Gastrocnemius medialis (tissue), 4 donors: ENCODE data around the gene HOTAIR. TPM values are rescaled to one million over a fixed set of nuclear protein-coding genes. Genes with fewer than 3 reads are reported as not detected.

Experiments used
- ATAC-seq, 2 donors: fragments of 150-250 bp; one replicate each; pipeline ENCODE4 v1.9.1; 2016
- DNase-seq, 2 donors: peaks; one replicate each; pipeline ENCODE4 v3.0.0-alpha.2; 2019
- H3K27ac ChIP-seq, 4 donors: fragments of 200-600 bp; sonication (generic); 1 replicate in 1 of 4; 2 replicates in 3 of 4; pipeline ENCODE4 v1.5.1; 2016 to 2018; ENCODE audit warnings: mild to moderate bottlenecking in 2 of 4, moderate library complexity in 1 of 4
- H3K27me3 ChIP-seq, 3 donors: fragments of 200-600 bp; sonication (generic) in 2 of 3; 1 replicate in 1 of 3; 2 replicates in 2 of 3; pipeline versions ENCODE4 v1.5.1 to v1.6.0; 2016 to 2019; ENCODE audit warnings: mild to moderate bottlenecking in 1 of 3, moderate library complexity in 1 of 3
- H3K36me3 ChIP-seq, 2 donors: fragments of 200-600 bp; sonication (generic) in 1 of 2; one replicate each; pipeline ENCODE4 v1.5.1; 2017 to 2018
- H3K4me1 ChIP-seq, 2 donors: fragments of 200-600 bp; sonication (generic) in 1 of 2; one replicate each; pipeline ENCODE4 v1.5.1; 2016 to 2017; ENCODE audit warnings: mild to moderate bottlenecking in 2 of 2
- H3K4me3 ChIP-seq, 4 donors: fragments of 200-600 bp; sonication (generic) in 3 of 4; 1 replicate in 1 of 4; 2 replicates in 3 of 4; pipeline ENCODE4 v1.5.1; 2016 to 2019; ENCODE audit warnings: mild to moderate bottlenecking in 2 of 4
- H3K9me3 ChIP-seq, 3 donors: fragments of 200-600 bp; sonication (generic) in 2 of 3; 1 replicate in 1 of 3; 2 replicates in 2 of 3; pipeline ENCODE4 v1.5.1; 2016 to 2019
- CTCF ChIP-seq, 5 experiments: fragments of 450-650 bp in 3 of 5; fragments of 200-600 bp in 2 of 5; sonication (generic) in 2 of 5; IDR thresholded peaks in 4 of 5; conservative IDR thresholded peaks in 1 of 5; 1 replicate in 4 of 5; 2 replicates in 1 of 5; pipeline ENCODE4 v1.5.1; 2016 to 2019; ENCODE audit warnings: antibody characterized with exemption in 5 of 5, mild to moderate bottlenecking in 3 of 5, moderate library complexity in 3 of 5
- POLR2A ChIP-seq, 2 donors: fragments of 450-650 bp; IDR thresholded peaks; one replicate each; pipeline ENCODE4 v1.6.1; 2017; ENCODE audit warnings: antibody characterized with exemption in 2 of 2, mild to moderate bottlenecking in 2 of 2, moderate library complexity in 2 of 2
- in situ Hi-C, 4 donors: fragments of 200-750 bp; cut with MboI; loops; one replicate each; pipeline versions ENCODE4 v1.15.0 to v1.8.0; 2017; ENCODE audit warnings: low sequenced_read_pairs in 4 of 4
- intact Hi-C: fragments of 100-400 bp; cut with DNase I; formaldehyde crosslinking; loops from one replicate; pipeline ENCODE4 v1.15.1; 2023; ENCODE audit warnings: low total_unique reads
- total RNA-seq, 4 donors: library from RNA; depleted of rRNA; stranded (reverse); fragments of >200 nt; gene quantifications; one replicate each; pipeline versions ENCODE4 v1.1.0 to v1.2.3, GENCODE V29; 2016

The HOTAIR gene
- total RNA-seq, 4 donors from 2014 or later: 0.35 to 0.83 (median 0.56) TPM; not detected in 1

GRCh38 chr12:54000116-54001114, 25.7 kb upstream of the HOTAIR start, which contains the start of gene HOXC9:
HOXC9 (plus strand) TSS chr12:54000161; CDS start chr12:54000189, 28 bp downstream.
- Histone ChIP-seq H3K4me1 (peaks cover 27 to 37% of the 10 kb centered on the region in 2 donors), H3K9me3 (no peaks in the 10 kb centered on the region), H3K36me3 (no peaks in the 10 kb centered on the region), H3K27ac (peak within 1 kb of the TSS; percentile 94 to 100 (median 98)), H3K27me3 (peaks cover 0 to 4% (median 0%) of the 10 kb centered on the region in 3 donors), H3K4me3 (peak within 1 kb of the TSS; percentile 64 to 88 (median 80))
- intact Hi-C loops: no loop called here
- peak; percentile 3 to 8 for ATAC-seq
- TF ChIP-seq CTCF (IDR thresholded peaks at IDR 0.05 in 4 of 5, conservative IDR thresholded peaks at IDR 0.05 in 1 of 5) (no peak), POLR2A (IDR thresholded peaks at IDR 0.05) (peak in 1 of 2 donors; percentile 53)
- DNase-seq: no peak
- in situ Hi-C loops: loop anchor here in 2 of 4 donors (25.0 kb wide), 1 partner anchor 362 kb away; the partner anchor contains the start of gene GPR84 (in 2 of the 2)

- TF ChIP-seq CTCF (IDR thresholded peaks at IDR 0.05 in 4 of 5, conservative IDR thresholded peaks at IDR 0.05 in 1 of 5) (peak in 1 of 5 experiments; percentile 23), POLR2A (IDR thresholded peaks at IDR 0.05) (peak in 1 of 2 donors; percentile 40)
- peak overlapping the region; percentile 64 to 88 (median 80) for H3K4me3 ChIP-seq
- in situ Hi-C loops: loop anchor here (25.0 kb wide), 3 partner anchors 213 to 1713 kb away; partner anchors contain the start of genes GPR84 (in 4 of the 4), BLOC1S1 (in 1 of the 4), ITGA7 (in 1 of the 4) and RDH5 (in 1 of the 4)
- H3K9me3 ChIP-seq: no peaks in the 10 kb centered on the region
- ATAC-seq: peak; percentile 25 to 26
- intact Hi-C loops: loop anchor here (10.0 kb wide), 2 partner anchors 955 to 1725 kb away; partner anchors contain the start of genes CD63 and RDH5
- no peaks in the 10 kb centered on the region for H3K36me3 ChIP-seq
- H3K27ac ChIP-seq: peak overlapping the region; percentile 94 to 100 (median 98)
- H3K4me1 ChIP-seq: peaks cover 27 to 32% of the 10 kb centered on the region in 2 donors
- H3K27me3 ChIP-seq: peaks cover 0 to 4% (median 0%) of the 10 kb centered on the region in 3 donors
- DNase-seq: peak; percentile 74 to 84
Measured at GRCh38 chr12:53999559-54000115, 24.9 kb upstream of the HOTAIR start.

GRCh38 chr12:53998900-53999236, 24.1 kb upstream of the HOTAIR start:
- TF ChIP-seq POLR2A (IDR thresholded peaks at IDR 0.05): no peak
- TF ChIP-seq CTCF (IDR thresholded peaks at IDR 0.05 in 4 of 5, conservative IDR thresholded peaks at IDR 0.05 in 1 of 5): peak in 1 of 5 experiments; percentile 1
- Histone ChIP-seq H3K27me3 (peaks cover 0 to 4% (median 0%) of the 10 kb centered on the region in 3 donors), H3K4me1 (peaks cover 23 to 25% of the 10 kb centered on the region in 2 donors), H3K9me3 (no peaks in the 10 kb centered on the region), H3K4me3 (peak overlapping the region; percentile 64 to 88 (median 80)), H3K27ac (peak overlapping the region; percentile 94 to 100 (median 98)), H3K36me3 (no peaks in the 10 kb centered on the region)
- no peak for DNase-seq
- in situ Hi-C loops (loop anchor here in 3 of 4 donors (25.0 kb wide), 3 partner anchors 213 to 1713 kb away; partner anchors contain the start of genes GPR84 (in 2 of the 3), BLOC1S1 (in 1 of the 3), ITGA7 (in 1 of the 3) and RDH5 (in 1 of the 3)), intact Hi-C loops (loop anchor here (10.0 kb wide), 2 partner anchors 954 to 1726 kb away; partner anchors contain the start of genes CD63 and RDH5)
- ATAC-seq: no peak
